Measurements from ENCODE around the gene LTC4S. TPM values are rescaled to one million over a fixed set of nuclear protein-coding genes. Genes with fewer than 3 reads are reported as not detected.
A peak's percentile ranks its signal among the peaks of the same experiment; 100 is the strongest.

LTC4S gene
- total and polyA plus RNA-seq, 9 of the 15 experiments (the other 6 are each of a cell fraction or from before 2014, with no cell fraction given), result 0.17 to 0.77 (median 0.75) TPM; not detected in 6

DNA sequence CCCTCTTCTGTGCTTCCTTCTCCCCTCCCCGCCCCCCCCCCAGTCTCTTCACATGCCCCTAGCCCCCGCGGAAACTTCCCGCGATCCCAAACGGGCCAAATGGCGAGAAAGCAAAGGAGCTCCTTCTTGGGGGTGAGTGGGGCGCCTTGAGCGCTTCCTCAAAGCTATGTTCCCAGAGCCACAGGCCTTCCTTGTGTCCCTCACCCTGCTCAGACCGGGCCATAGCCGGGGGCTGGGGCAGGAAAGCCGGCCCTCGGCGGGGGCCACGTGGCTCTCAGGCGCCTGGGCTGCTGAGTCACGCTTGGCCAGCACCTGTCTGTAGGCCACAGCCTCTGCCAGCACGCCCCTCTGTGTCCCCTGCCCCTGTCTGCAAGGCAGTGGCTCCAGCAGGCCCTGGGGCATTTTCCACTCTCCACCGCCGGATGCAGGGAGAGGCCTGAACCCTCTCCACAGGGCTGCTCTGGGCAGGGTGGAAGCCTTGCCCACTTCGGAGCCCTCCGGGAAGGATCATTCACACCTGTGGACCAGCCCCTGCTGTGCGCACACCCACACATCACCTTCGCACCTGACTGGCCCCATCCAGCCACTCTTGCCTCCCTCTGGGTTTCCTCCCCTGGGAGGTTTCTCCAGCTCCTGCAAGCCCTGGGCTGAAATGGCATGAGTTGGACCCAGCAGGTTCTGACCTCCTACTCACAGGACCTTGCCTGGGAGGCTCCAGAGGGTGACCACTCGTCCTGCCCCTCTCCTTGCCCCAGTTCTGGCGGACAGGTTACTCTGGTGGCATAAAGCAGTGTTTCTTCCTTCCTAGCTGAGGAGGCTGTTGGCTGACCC, 25.7 kb downstream of the LTC4S start (continued):
- TF ChIP-seq, protein P1, sequence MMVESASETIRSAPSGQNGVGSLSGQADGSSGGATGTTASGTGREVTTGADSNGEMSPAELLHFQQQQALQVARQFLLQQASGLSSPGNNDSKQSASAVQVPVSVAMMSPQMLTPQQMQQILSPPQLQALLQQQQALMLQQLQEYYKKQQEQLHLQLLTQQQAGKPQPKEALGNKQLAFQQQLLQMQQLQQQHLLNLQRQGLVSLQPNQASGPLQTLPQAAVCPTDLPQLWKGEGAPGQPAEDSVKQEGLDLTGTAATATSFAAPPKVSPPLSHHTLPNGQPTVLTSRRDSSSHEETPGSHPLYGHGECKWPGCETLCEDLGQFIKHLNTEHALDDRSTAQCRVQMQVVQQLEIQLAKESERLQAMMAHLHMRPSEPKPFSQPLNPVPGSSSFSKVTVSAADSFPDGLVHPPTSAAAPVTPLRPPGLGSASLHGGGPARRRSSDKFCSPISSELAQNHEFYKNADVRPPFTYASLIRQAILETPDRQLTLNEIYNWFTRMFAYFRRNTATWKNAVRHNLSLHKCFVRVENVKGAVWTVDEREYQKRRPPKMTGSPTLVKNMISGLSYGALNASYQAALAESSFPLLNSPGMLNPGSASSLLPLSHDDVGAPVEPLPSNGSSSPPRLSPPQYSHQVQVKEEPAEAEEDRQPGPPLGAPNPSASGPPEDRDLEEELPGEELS (CRISPR knock-in tag; IDR thresholded peaks at IDR 0.05; ENCODE audit: borderline replicate concordance), result no peak
- TF ChIP-seq GTF2A2 (tag; IDR thresholded peaks at IDR 0.05) (peak; percentile 75), ARNT (IDR thresholded peaks at IDR 0.05) (no peak), SRSF9 (IDR thresholded peaks at IDR 0.05; ENCODE audit: borderline replicate concordance, low read depth, low read length) (no peak), ZNF586 (CRISPR knock-in tag; conservative IDR thresholded peaks at IDR 0.05) (peak; percentile 72; the same call in 1 of the 2 replicates), ZFP1 (CRISPR knock-in tag; IDR thresholded peaks at IDR 0.05) (peak; percentile 55; the same call in 1 of the 2 replicates), SP1 (CRISPR knock-in tag; IDR thresholded peaks at IDR 0.05) (no peak; the same call in 1 of the 2 replicates), SNIP1 (IDR thresholded peaks at IDR 0.05; ENCODE audit: low read depth) (no peak), CREBBP (IDR thresholded peaks at IDR 0.05; ENCODE audit: low read depth, low read length) (no peak), PRPF4 (IDR thresholded peaks at IDR 0.05; ENCODE audit: insufficient read depth, low read depth, low read length, poor library complexity, severe bottlenecking) (no peak), PHTF2 (CRISPR knock-in tag; IDR thresholded peaks at IDR 0.05) (peak; percentile 76; the same call in 1 of the 2 replicates)
- TF ChIP-seq, protein P2, sequence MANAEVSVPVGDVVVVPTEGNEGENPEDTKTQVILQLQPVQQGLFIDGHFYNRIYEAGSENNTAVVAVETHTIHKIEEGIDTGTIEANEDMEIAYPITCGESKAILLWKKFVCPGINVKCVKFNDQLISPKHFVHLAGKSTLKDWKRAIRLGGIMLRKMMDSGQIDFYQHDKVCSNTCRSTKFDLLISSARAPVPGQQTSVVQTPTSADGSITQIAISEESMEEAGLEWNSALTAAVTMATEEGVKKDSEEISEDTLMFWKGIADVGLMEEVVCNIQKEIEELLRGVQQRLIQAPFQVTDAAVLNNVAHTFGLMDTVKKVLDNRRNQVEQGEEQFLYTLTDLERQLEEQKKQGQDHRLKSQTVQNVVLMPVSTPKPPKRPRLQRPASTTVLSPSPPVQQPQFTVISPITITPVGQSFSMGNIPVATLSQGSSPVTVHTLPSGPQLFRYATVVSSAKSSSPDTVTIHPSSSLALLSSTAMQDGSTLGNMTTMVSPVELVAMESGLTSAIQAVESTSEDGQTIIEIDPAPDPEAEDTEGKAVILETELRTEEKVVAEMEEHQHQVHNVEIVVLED (CRISPR knock-in tag; IDR thresholded peaks at IDR 0.05), result no peak
- TF ChIP-seq, protein P3, sequence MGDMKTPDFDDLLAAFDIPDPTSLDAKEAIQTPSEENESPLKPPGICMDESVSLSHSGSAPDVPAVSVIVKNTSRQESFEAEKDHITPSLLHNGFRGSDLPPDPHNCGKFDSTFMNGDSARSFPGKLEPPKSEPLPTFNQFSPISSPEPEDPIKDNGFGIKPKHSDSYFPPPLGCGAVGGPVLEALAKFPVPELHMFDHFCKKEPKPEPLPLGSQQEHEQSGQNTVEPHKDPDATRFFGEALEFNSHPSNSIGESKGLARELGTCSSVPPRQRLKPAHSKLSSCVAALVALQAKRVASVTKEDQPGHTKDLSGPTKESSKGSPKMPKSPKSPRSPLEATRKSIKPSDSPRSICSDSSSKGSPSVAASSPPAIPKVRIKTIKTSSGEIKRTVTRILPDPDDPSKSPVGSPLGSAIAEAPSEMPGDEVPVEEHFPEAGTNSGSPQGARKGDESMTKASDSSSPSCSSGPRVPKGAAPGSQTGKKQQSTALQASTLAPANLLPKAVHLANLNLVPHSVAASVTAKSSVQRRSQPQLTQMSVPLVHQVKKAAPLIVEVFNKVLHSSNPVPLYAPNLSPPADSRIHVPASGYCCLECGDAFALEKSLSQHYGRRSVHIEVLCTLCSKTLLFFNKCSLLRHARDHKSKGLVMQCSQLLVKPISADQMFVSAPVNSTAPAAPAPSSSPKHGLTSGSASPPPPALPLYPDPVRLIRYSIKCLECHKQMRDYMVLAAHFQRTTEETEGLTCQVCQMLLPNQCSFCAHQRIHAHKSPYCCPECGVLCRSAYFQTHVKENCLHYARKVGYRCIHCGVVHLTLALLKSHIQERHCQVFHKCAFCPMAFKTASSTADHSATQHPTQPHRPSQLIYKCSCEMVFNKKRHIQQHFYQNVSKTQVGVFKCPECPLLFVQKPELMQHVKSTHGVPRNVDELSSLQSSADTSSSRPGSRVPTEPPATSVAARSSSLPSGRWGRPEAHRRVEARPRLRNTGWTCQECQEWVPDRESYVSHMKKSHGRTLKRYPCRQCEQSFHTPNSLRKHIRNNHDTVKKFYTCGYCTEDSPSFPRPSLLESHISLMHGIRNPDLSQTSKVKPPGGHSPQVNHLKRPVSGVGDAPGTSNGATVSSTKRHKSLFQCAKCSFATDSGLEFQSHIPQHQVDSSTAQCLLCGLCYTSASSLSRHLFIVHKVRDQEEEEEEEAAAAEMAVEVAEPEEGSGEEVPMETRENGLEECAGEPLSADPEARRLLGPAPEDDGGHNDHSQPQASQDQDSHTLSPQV (IDR thresholded peaks at IDR 0.05), result peak; percentile 100
- TF ChIP-seq, protein P4, sequence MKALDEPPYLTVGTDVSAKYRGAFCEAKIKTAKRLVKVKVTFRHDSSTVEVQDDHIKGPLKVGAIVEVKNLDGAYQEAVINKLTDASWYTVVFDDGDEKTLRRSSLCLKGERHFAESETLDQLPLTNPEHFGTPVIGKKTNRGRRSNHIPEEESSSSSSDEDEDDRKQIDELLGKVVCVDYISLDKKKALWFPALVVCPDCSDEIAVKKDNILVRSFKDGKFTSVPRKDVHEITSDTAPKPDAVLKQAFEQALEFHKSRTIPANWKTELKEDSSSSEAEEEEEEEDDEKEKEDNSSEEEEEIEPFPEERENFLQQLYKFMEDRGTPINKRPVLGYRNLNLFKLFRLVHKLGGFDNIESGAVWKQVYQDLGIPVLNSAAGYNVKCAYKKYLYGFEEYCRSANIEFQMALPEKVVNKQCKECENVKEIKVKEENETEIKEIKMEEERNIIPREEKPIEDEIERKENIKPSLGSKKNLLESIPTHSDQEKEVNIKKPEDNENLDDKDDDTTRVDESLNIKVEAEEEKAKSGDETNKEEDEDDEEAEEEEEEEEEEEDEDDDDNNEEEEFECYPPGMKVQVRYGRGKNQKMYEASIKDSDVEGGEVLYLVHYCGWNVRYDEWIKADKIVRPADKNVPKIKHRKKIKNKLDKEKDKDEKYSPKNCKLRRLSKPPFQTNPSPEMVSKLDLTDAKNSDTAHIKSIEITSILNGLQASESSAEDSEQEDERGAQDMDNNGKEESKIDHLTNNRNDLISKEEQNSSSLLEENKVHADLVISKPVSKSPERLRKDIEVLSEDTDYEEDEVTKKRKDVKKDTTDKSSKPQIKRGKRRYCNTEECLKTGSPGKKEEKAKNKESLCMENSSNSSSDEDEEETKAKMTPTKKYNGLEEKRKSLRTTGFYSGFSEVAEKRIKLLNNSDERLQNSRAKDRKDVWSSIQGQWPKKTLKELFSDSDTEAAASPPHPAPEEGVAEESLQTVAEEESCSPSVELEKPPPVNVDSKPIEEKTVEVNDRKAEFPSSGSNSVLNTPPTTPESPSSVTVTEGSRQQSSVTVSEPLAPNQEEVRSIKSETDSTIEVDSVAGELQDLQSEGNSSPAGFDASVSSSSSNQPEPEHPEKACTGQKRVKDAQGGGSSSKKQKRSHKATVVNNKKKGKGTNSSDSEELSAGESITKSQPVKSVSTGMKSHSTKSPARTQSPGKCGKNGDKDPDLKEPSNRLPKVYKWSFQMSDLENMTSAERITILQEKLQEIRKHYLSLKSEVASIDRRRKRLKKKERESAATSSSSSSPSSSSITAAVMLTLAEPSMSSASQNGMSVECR (CRISPR knock-in tag; IDR thresholded peaks at IDR 0.05), result peak; percentile 73

Data from K562 (cell line).